Astrocyte of the spinal cord (primary cell): ENCODE data around the gene PDGFRA.
A peak's percentile ranks its signal among the peaks of the same experiment; 100 is the strongest.

Experiments
- DNase-seq: peaks from one replicate; pipeline ENCODE4 v3.0.0; 2011; ENCODE audit warnings: low read depth, low spot score
- H3K4me3 ChIP-seq: 2 replicates; pipeline ENCODE4 v1.5.1; 2011; ENCODE audit warnings: low read depth, mild to moderate bottlenecking, low read length, moderate library complexity
- in situ Hi-C: cut with HindIII; loops from 2 replicates; pipeline ENCODE4 v1.10.0; 2017; ENCODE audit warnings: low sequenced_read_pairs
- TF ChIP-seq, protein P1 (sequence below): IDR thresholded peaks from 2 replicates; pipeline ENCODE4 v1.5.1; 2012; ENCODE audit warnings: low read depth, mild to moderate bottlenecking, low read length, inconsistent platforms

Gene PDGFRA

DNA sequence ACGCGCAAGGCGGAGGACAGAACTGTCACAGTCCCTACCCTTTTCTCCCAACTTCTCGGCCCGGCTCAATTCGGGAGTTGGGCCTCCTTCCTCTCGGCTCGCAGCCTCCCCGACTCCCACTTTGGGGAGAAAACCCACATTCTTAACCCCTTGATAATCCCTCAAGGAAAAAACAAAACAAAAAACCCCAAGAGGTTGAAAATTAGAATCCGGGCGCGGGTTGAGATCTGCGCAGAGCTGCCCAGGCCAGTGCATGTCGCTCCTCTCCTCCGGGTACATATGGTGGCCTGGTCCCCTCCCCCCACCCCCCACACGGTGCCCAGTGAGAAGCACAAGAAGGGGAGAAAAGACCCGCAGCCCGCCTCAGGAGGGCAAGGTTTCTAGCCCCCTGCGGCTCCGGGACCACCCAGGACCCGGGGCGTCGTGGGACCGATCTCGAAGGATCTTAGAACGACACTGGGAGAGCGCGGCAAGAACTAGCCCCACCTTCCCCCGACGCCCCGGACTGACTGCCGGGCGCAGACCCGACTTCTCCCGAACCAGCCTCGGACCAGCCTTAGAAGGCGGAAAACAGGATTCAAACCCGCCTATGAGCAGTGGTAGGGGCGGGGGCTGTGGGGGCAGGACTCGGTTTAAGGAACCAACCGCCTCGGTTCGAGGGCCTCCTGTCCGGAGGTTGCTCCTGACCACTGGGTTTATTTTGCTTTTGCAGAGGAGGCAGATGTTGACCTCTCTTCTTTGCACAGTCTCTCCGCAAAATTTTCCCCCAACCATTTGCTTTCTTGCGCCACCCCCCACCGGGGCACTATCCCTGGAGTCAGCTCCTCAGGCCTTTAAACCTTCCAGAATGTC is 2.5 kb upstream of the PDGFRA start:
- TF ChIP-seq, protein P1, sequence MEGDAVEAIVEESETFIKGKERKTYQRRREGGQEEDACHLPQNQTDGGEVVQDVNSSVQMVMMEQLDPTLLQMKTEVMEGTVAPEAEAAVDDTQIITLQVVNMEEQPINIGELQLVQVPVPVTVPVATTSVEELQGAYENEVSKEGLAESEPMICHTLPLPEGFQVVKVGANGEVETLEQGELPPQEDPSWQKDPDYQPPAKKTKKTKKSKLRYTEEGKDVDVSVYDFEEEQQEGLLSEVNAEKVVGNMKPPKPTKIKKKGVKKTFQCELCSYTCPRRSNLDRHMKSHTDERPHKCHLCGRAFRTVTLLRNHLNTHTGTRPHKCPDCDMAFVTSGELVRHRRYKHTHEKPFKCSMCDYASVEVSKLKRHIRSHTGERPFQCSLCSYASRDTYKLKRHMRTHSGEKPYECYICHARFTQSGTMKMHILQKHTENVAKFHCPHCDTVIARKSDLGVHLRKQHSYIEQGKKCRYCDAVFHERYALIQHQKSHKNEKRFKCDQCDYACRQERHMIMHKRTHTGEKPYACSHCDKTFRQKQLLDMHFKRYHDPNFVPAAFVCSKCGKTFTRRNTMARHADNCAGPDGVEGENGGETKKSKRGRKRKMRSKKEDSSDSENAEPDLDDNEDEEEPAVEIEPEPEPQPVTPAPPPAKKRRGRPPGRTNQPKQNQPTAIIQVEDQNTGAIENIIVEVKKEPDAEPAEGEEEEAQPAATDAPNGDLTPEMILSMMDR, result no peak
- in situ Hi-C loops, result no loop called here
- DNase-seq, result peak; percentile 76
- H3K4me3 ChIP-seq, result peak overlapping the region; percentile 66

- TF ChIP-seq, protein P1, result no peak
- DNase-seq, result peak; percentile 84
Observed at GRCh38 chr4:54227256-54228055, 1.6 kb upstream of the PDGFRA start.

GRCh38 chr4:54228056-54228527 is 1.0 kb upstream of the PDGFRA start:
- TF ChIP-seq, protein P1, result peak; percentile 90
- in situ Hi-C loops, result no loop called here
- peak; percentile 82 for DNase-seq
- H3K4me3 ChIP-seq, result peak overlapping the region; percentile 66

More at GRCh38 chr4:54227256-54228055, 1.6 kb upstream of the PDGFRA start:
- H3K4me3 ChIP-seq, result peak overlapping the region; percentile 66
- in situ Hi-C loops, result no loop called here

- TF ChIP-seq, protein P1, result no peak
- H3K4me3 ChIP-seq, result peak overlapping the region; percentile 66
- no peak for DNase-seq
- in situ Hi-C loops, result no loop called here
Observed at GRCh38 chr4:54228546-54228945, 547 bp upstream of the PDGFRA start.

DNA sequence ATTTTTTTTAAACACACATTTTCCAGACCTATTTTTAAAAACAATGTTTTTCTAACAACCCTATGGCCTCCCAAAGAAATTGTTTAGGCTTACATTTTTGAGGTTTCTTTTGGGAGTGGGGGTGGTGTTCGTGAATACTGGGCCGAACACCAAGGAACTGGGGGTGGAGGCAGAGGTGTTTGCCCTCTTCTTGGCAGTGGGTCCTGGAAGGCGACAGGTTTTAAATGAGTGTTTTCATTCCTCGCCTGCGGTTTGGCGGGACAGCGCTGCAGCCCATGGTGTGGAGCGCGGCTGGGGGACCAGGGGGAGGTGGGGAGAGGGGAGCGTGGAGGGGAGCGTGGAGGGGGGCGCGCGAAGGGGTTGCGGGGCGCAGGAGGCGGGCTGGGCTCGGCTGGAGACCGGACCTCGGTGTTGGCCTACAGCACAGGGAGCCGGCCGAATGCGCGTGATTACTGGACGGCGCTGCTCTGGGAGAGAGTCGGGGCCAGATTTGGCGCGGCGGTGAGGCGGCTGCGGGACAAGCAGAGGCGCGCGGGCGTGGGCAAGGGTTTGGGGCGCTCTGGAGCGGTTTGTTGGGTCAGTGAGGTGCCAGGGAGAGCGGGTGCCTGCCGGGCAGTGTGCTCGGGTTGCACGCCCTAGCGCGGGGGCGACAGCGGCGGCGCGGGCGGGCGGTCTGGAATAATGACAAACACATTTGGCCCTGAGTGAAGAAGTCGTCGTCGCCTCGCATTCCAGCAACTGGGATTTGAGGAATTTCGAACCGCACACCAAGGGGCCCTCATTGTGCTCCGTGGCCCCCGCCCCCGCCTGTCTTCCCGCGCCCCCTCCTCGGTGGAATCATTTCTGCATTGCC is 764 bp downstream of the PDGFRA start:
- in situ Hi-C loops, result no loop called here
- TF ChIP-seq, protein P1, result no peak
- peak overlapping the region; percentile 66 for H3K4me3 ChIP-seq
- DNase-seq, result peak; percentile 24
